PC-9 (cell line): ENCODE results near the gene HABP2. TPM values are rescaled to one million over a fixed set of nuclear protein-coding genes. Genes with fewer than 3 reads are reported as not detected.

Experiments used
- BruUV-seq: library from RNA; stranded (reverse); fragments of 400-500 nt; replicated peaks from 2 replicates; lab custom pipeline; 2021; lab: Mats Ljungman, UMichigan
- CTCF ChIA-PET: fragments of 300-600 bp; sonication (Branson Sonifier 250); formaldehyde crosslinking; loops from one replicate; lab custom pipeline; 2022; ENCODE audit warnings: antibody characterized with exemption; lab: Charles Lee
- POLR2A ChIA-PET: fragments of 300-600 bp; sonication (Branson Sonifier 250); formaldehyde crosslinking; loops from one replicate; lab custom pipeline; 2022; ENCODE audit warnings: antibody characterized with exemption; ENCODE audit not compliant: unreplicated experiment; lab: Charles Lee
- DNase-seq, 2 experiments: peaks; one replicate each; pipeline versions ENCODE4 v3.0.0 to v3.0.0-alpha.2; 2015 to 2022; ENCODE audit warnings: mixed read lengths in 1 of 2
- H2AFZ ChIP-seq: fragments of 200-600 bp; sonication (generic); 2 replicates; pipeline ENCODE4 v1.8.1; 2017; ENCODE audit warnings: antibody characterized with exemption
- H3F3A ChIP-seq: fragments of 200-600 bp; sonication (generic); 2 replicates; pipeline ENCODE4 v1.8.1; 2017; ENCODE audit warnings: antibody characterized with exemption, mild to moderate bottlenecking, low read depth; ENCODE audit not compliant: insufficient read depth
- H3K27ac ChIP-seq: fragments of 200-600 bp; sonication (generic); 2 replicates; pipeline ENCODE4 v1.6.1; 2016; ENCODE audit warnings: mixed run types
- H3K27me3 ChIP-seq: fragments of 200-600 bp; sonication (generic); 2 replicates; pipeline ENCODE4 v1.6.1; 2016; ENCODE audit warnings: low read depth, mixed run types; ENCODE audit not compliant: insufficient read depth
- H3K36me3 ChIP-seq: fragments of 200-600 bp; sonication (generic); 2 replicates; pipeline ENCODE4 v1.6.1; 2016; ENCODE audit warnings: low read depth, mixed run types
- H3K4me1 ChIP-seq: fragments of 200-600 bp; sonication (generic); replicated peaks from 2 replicates; pipeline ENCODE4 v1.6.1; 2016; ENCODE audit warnings: mixed run types; ENCODE audit not compliant: insufficient read depth
- H3K4me2 ChIP-seq: fragments of 200-600 bp; sonication (generic); 2 replicates; pipeline ENCODE4 v1.6.1; 2017; ENCODE audit warnings: mixed run types
- H3K4me3 ChIP-seq: fragments of 200-600 bp; sonication (generic); 2 replicates; pipeline ENCODE4 v1.6.1; 2016; ENCODE audit warnings: mixed run types
- H3K79me2 ChIP-seq: fragments of 200-600 bp; sonication (generic); 2 replicates; pipeline ENCODE4 v1.6.1; 2017; ENCODE audit warnings: low read depth, mixed run types
- H3K9me2 ChIP-seq: fragments of 200-600 bp; sonication (generic); 2 replicates; pipeline ENCODE4 v1.8.1; 2017; ENCODE audit warnings: mild to moderate bottlenecking; ENCODE audit not compliant: insufficient read depth
- H3K9me3 ChIP-seq: fragments of 200-600 bp; sonication (generic); 2 replicates; pipeline ENCODE4 v1.8.1; 2016; ENCODE audit warnings: low read depth; ENCODE audit not compliant: insufficient read depth
- H4K20me1 ChIP-seq: fragments of 200-600 bp; sonication (generic); 2 replicates; pipeline ENCODE4 v1.8.1; 2017; ENCODE audit not compliant: insufficient read depth
- EZH2 ChIP-seq: fragments of 200-600 bp; sonication (generic); IDR thresholded peaks from 2 replicates; pipeline ENCODE4 v1.8.0; 2017; ENCODE audit warnings: antibody characterized with exemption, low read depth
- intact Hi-C: fragments of 100-400 bp; cut with micrococcal nuclease; formaldehyde crosslinking; loops from one replicate; pipeline ENCODE4 v1.10.0; 2022; ENCODE audit not compliant: unreplicated experiment
- total RNA-seq: library from RNA; stranded (reverse); gene quantifications from 2 replicates; pipeline ENCODE4 v1.2.3, GENCODE V29; 2021
- TF ChIP-seq, protein P1 (sequence below): fragments of 200-600 bp; sonication (generic); conservative IDR thresholded peaks from 2 replicates; pipeline ENCODE4 v1.6.1; 2017; ENCODE audit warnings: mixed run types, antibody characterized with exemption, mild to moderate bottlenecking, moderate library complexity

Gene HABP2
- total RNA-seq, 1 experiment from 2014 or later: not detected

DNA sequence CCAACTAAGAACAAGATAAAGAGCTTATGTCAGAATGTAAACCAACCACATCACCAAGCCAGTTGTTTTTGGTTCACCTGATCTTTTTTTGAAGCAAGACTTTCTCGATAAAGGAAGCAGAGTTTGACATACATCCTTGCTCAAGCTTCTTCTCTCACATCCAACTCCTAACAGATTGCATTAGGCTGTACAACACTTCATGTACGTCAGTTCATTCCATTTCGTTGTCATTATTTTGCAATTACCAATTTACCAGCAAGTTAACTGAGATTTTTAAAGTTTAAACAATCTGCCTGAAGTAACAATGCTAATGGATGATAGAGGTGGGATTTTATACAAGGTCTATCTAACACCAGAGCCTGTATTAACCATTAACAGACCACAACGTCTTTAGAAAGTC is 70.0 kb downstream of the HABP2 start:
- H3K27me3 ChIP-seq: peaks cover 66% of the 10 kb centered on the region
- no peaks in the 10 kb centered on the region for H3K9me2 ChIP-seq
- BruUV-seq: no TSS peak
- no peak overlapping the region for H3K4me3 ChIP-seq
- H3K36me3 ChIP-seq: no peaks in the 10 kb centered on the region
- intact Hi-C loops: no loop called here
- no peak overlapping the region for H3K4me2 ChIP-seq
- no peaks in the 10 kb centered on the region for H3K9me3 ChIP-seq
- H4K20me1 ChIP-seq: no peaks in the 10 kb centered on the region
- DNase-seq: no peak
- H2AFZ ChIP-seq: no peak overlapping the region
- no peak for TF ChIP-seq EZH2
- TF ChIP-seq, protein P1, sequence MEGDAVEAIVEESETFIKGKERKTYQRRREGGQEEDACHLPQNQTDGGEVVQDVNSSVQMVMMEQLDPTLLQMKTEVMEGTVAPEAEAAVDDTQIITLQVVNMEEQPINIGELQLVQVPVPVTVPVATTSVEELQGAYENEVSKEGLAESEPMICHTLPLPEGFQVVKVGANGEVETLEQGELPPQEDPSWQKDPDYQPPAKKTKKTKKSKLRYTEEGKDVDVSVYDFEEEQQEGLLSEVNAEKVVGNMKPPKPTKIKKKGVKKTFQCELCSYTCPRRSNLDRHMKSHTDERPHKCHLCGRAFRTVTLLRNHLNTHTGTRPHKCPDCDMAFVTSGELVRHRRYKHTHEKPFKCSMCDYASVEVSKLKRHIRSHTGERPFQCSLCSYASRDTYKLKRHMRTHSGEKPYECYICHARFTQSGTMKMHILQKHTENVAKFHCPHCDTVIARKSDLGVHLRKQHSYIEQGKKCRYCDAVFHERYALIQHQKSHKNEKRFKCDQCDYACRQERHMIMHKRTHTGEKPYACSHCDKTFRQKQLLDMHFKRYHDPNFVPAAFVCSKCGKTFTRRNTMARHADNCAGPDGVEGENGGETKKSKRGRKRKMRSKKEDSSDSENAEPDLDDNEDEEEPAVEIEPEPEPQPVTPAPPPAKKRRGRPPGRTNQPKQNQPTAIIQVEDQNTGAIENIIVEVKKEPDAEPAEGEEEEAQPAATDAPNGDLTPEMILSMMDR: no peak
- CTCF ChIA-PET: no interaction called here
- POLR2A ChIA-PET: no interaction called here
- H3F3A ChIP-seq: no peaks in the 10 kb centered on the region
- no peak overlapping the region for H3K27ac ChIP-seq
- H3K4me1 ChIP-seq: no peaks in the 10 kb centered on the region
- no peaks in the 10 kb centered on the region for H3K79me2 ChIP-seq

DNA sequence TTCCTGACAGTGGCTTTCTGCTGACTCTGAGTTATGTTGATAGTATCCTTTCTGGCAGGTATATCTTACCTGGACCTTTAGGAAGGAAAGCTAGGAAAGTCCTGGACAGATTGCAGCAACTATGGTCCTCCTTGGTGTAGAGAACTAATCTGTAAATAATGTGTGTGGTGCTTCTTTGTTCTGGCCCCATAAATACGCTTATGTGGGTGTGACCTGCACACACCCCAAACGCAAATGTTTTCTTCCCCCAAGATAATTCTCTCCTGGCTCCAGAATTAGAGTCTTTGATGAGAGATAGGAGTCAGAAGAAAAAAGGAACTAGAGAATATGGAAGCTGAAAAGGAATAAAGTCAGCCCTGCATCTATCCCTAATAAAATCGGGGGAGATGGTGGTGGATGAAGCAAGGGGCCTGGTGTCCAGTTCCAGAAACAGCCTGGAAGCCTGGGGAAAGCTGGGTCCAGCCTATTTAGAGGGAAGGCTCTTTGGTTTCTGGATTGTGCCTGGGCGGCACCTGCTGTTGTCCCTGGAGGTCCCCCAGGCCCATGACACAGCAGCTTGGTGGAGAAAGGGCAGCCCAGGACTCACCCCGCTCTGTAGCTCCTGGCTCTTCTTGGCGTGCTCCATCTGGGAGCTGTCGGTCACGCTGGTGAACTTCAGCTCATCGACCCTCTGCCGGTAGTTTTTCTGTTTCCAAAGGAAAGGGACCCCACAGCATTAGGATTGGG is 72.8 kb downstream of the HABP2 start:
- H2AFZ ChIP-seq: no peak overlapping the region
- no peak for TF ChIP-seq EZH2
- TF ChIP-seq, protein P1: no peak
- no peak overlapping the region for H3K4me2 ChIP-seq
- no peak overlapping the region for H3K4me3 ChIP-seq
- BruUV-seq: no TSS peak
- no peaks in the 10 kb centered on the region for H3K9me2 ChIP-seq
- no peaks in the 10 kb centered on the region for H4K20me1 ChIP-seq
- peaks cover 46% of the 10 kb centered on the region for H3K27me3 ChIP-seq
- CTCF ChIA-PET: no interaction called here
- H3K79me2 ChIP-seq: no peaks in the 10 kb centered on the region
- H3F3A ChIP-seq: no peaks in the 10 kb centered on the region
- POLR2A ChIA-PET: no interaction called here
- DNase-seq: no peak
- intact Hi-C loops: no loop called here
- H3K4me1 ChIP-seq: no peaks in the 10 kb centered on the region
- H3K36me3 ChIP-seq: no peaks in the 10 kb centered on the region
- no peaks in the 10 kb centered on the region for H3K9me3 ChIP-seq
- H3K27ac ChIP-seq: no peak overlapping the region

DNA sequence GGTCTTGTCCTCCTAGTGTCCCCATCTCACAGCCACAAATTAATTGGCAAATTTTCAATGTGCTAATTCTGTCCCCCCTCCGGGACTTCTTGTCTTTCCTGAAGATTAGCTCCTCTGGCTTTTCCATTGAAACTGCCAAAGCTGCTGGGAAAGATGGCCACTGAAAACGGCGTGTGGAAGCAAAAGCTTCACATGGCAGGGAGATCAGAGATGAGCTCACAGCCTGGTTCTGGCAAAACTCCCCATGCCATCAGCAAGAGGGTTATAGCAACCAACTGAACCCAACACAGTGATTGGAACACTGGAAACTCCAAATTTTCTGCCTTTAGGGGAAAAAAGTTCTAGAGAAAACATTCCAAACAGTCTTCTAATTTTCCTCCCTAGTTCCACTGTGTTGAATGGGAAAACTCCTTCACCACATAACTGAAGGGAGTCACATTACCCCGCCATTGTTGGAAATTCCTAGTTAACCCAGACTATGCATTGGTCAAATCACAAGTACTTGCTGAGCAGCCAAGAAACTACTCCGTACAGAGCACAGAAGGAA is 74.0 kb downstream of the HABP2 start:
- Histone ChIP-seq H3K79me2 (no peaks in the 10 kb centered on the region), H3K4me1 (no peaks in the 10 kb centered on the region), H2AFZ (no peak overlapping the region), H3K27me3 (peaks cover 34% of the 10 kb centered on the region), H3K36me3 (no peaks in the 10 kb centered on the region), H3K27ac (no peak overlapping the region), H3K9me2 (no peaks in the 10 kb centered on the region), H3K4me2 (no peak overlapping the region), H3K9me3 (no peaks in the 10 kb centered on the region), H4K20me1 (no peaks in the 10 kb centered on the region), H3F3A (no peaks in the 10 kb centered on the region), H3K4me3 (no peak overlapping the region)
- POLR2A ChIA-PET: no interaction called here
- intact Hi-C loops: no loop called here
- no peak for DNase-seq
- CTCF ChIA-PET: no interaction called here
- BruUV-seq: no TSS peak
- TF ChIP-seq EZH2: no peak
- TF ChIP-seq, protein P1: no peak
